GM21786 (cell line): ENCODE data around the gene SLC16A12.

Experiments used
- ATAC-seq: cut with Tn5 transposase; IDR thresholded peaks from one replicate; pipeline ENCODE4 v1.9.1; 2021; ENCODE audit not compliant: unreplicated experiment

SLC16A12 gene

GRCh38 chr10:89516149-89516832, 19.1 kb downstream of the SLC16A12 start:
- ATAC-seq = no peak

DNA sequence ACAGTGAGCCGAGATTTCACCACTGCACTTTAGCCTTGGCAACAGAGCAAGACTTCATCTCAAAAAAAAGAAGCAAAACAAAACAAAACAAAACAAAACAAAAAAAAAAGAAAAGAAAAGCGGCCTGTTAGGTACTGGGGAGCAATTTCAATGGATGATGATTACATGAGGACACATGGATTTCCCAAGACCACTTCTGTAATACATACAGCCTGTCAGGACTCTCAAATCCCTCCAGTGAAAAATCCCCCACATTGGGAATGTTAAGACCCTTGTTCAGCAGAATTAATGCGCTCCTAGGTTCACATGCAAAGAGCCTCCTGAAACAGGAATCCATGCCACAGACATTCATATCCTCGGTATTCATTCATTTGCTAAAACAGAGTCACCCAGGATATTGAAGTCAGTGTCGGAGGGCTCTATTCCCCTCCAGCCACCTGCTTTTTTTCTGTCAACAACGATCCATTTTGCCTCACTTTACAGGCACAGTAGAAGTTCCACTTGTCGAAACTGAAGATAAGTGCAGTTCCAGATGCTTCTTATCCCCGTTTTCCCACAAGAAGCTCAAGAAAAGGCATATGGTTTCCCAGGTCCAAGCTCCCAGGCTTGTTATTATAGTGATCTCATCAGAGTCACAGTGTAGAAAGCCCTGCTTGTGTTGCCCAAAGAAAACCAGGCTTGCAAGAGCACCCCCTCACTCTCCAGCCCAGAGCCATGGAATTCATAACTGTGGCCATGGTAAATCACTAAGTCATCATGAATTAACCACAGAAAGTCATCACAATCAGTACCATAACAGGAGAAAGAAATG, 20.2 kb downstream of the SLC16A12 start:
- no peak for ATAC-seq

- no peak for ATAC-seq
Observed at GRCh38 chr10:89513206-89513605, 22.2 kb downstream of the SLC16A12 start.

GRCh38 chr10:89505640-89506275, 29.6 kb downstream of the SLC16A12 start:
- no peak for ATAC-seq

DNA sequence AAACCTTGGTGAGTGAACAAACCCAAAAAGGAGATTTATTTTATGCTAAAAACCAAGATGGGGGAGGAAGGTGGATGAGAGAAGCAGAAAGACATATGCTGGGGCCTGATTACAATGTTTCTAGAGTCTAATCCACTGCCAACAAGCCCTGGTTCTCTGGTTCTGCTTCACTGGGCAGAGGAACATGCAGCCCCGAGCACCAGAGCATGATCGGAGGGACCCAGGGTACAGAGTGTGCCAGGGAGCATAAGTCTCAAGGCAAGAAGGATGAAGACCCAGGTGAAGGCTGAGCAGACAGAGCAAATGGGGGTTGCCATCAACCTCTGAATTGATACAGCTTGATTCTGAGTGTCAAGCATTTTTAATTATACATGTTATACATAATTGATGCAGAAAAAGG, 30.7 kb downstream of the SLC16A12 start:
- no peak for ATAC-seq

DNA sequence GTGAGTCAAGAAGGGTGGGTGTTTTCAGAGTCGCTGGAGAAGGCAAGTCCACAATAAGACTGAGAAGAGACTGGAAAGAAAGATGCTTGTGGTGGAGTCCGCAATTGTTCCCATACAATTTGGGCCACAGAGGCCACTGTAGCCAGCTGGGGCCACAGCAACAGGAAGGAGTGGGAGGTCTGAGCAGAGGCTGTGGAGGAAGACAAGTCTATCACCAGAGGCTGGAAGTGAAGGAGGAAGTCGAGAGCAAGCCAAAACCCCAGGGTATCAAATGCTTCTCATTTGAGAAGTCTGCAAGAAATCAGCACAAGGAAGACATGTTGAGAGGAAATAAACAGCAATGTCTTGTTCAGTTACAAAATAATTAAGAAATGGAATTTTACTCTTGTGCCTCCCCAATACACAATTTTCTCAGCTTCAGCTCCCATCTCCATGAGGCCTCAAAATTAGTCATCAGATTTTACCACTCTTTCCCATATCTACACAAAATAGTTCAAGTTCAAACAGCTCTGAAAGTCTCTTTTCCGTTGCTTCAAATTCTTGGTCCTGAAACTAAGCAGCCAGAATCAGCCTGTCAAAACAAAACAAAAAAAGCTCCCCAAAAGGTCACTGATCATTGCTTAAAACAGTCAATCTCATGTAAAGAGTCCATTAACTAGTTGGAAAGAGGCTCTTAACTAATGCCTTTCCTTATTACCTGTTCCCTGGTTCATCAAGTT, 31.6 kb downstream of the SLC16A12 start:
- no peak for ATAC-seq

DNA sequence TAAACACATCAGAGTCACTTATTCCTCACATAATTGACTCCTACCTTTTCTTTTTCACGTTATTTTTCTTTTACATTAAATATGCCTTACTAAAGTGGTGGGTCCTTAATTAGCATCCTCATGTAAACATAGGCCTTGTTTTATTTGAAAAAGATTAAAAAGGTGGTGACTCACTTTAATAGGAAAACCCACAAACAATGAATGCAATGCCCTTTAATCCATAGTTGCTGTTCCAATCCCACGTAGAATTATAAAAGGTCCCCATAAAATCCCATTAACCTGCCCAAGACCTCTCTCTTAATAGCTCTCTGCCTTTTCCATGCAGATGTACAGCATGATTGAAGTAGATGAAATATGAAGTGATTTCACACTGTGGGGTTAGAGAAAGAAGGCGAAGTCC, 32.2 kb downstream of the SLC16A12 start:
- ATAC-seq = no peak

DNA sequence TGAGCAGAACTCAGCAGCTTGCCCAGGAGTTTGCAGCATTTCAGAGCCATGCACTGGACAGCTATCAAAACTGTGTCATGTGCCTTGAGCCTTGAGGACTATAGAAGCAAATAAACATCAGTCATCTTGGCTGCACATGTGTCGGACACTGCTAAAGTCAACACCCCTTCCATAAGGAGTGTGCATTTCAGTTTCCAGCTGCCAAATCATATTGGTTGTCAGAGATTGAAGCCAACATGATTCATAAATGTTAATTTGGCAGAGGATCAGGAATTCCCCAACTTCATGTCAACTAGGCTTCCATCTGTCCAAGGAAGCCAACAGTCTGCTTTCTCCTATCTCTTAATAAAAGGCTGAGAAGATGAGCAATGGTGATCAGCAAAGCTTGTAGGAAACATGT, 32.8 kb downstream of the SLC16A12 start:
- no peak for ATAC-seq

GRCh38 chr10:89494575-89494974, 40.8 kb downstream of the SLC16A12 start:
- ATAC-seq = no peak

GRCh38 chr10:89494068-89494467, 41.3 kb downstream of the SLC16A12 start:
- no peak for ATAC-seq

DNA sequence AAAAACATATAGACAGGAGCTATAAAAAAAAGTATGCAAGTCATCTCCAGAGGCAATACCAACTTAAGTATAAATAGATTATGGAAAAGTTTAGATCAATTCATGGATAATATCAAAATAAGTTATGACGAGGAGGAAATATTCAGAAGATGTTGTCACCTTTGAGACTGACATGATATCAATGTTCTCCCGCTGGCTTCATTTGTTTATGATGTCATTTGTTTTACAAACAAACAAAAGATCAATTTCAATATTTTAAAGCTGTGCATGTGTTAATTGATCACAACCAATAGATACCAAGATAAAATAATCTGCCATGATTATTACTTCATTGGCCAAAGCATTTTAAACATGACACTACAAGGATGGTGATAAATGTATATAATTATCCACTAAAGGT, 43.5 kb downstream of the SLC16A12 start:
- no peak for ATAC-seq

GRCh38 chr10:89490596-89491335, 44.6 kb downstream of the SLC16A12 start:
- no peak for ATAC-seq

- no peak for ATAC-seq
Observed at GRCh38 chr10:89482256-89482655, 53.1 kb downstream of the SLC16A12 start.

DNA sequence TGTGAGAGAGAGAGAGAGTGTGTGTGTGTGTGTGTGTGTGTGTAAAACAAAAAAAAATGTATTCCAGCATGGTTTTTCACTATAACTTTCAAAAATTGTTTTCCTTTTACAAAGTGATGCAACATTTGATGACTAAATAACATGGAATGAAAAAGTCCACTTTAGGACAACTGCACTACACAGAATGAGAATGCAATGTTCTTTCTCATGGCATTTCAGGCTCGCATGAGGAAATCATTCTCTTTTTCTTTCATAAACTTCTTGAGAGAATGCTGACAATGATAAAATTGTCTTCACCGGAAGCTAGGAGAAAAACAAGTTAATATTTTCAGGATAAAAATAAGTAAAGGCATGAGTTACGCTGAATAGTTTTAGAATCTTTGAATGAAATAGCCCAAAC, 53.7 kb downstream of the SLC16A12 start:
- ATAC-seq = no peak

- ATAC-seq = no peak
Observed at GRCh38 chr10:89479771-89480446, 55.5 kb downstream of the SLC16A12 start.

- no peak for ATAC-seq
Observed at GRCh38 chr10:89478739-89479654, 56.4 kb downstream of the SLC16A12 start.

DNA sequence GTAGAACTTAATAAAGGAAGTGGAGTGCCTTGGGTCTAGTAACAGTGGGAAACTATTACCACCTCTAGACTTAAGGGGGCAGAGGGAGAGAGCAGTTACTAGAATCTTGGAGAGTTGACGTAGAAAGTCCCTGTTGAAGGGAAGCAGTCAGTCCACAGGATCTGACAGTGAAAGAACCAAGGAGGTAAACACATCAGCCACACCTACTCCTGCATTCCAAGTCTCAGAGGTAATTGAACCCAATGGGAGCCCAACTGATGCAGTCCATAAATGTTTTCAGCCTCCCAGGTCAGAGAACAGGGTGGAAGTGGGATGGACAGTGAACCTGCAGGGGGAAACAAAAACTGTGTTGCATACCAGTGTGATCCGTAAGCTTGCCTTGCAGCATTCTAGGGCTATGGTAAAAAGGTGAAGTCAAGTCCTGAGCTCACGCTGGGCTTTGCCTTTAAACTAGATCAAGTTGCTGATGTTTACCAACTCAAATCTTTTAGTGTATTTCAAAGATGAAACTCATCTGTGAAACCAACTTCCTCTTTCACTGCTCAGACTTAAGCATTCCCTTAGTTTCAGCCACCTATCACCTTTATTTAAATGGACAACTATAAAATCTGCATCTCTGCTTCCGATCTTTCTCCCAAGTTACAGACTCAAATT, 57.2 kb downstream of the SLC16A12 start:
- ATAC-seq = no peak

- ATAC-seq = no peak
Observed at GRCh38 chr10:89476150-89476549, 59.2 kb downstream of the SLC16A12 start.

GRCh38 chr10:89475591-89475998, 59.8 kb downstream of the SLC16A12 start:
- ATAC-seq = no peak
